SU-DHL-6 (cell line): ENCODE data around the gene LASP1NB.

Experiments
- H2AFZ ChIP-seq: fragments of 200-600 bp; sonication (generic); 2 replicates; pipeline ENCODE4 v1.6.1; 2014; ENCODE audit warnings: low read depth, mild to moderate bottlenecking, moderate library complexity, mixed read lengths, antibody characterized with exemption, low read length; ENCODE audit not compliant: severe bottlenecking
- H3F3A ChIP-seq: fragments of 200-600 bp; shearing (Covaris generic); 2 replicates; pipeline ENCODE4 v1.6.0; 2016; ENCODE audit warnings: antibody characterized with exemption, mild to moderate bottlenecking; ENCODE audit not compliant: insufficient read depth
- H3K27ac ChIP-seq: fragments of 200-600 bp; sonication (generic); 2 replicates; pipeline ENCODE4 v1.5.1; 2016; ENCODE audit warnings: low read depth, mild to moderate bottlenecking, low read length, moderate library complexity, mixed read lengths
- H3K27me3 ChIP-seq: fragments of 200-600 bp; sonication (generic), shearing (Covaris generic); 2 replicates; pipeline ENCODE4 v1.6.0; 2014; ENCODE audit warnings: mild to moderate bottlenecking, low read length
- H3K36me3 ChIP-seq: fragments of 200-600 bp; sonication (generic); 2 replicates; pipeline ENCODE4 v1.6.1; 2014; ENCODE audit warnings: mild to moderate bottlenecking, low read length, mixed read lengths
- H3K4me2 ChIP-seq: fragments of 300-600, 200-600 bp; shearing (Covaris generic), sonication (generic); 2 replicates; pipeline ENCODE4 v1.6.0; 2014; ENCODE audit warnings: low read length, low read depth, mild to moderate bottlenecking; ENCODE audit not compliant: poor library complexity, severe bottlenecking
- H3K4me3 ChIP-seq: fragments of 200-600 bp; sonication (generic); 2 replicates; pipeline ENCODE4 v1.5.1; 2014; ENCODE audit warnings: antibody characterized with exemption, low read length, mild to moderate bottlenecking, mixed read lengths; ENCODE audit not compliant: insufficient read depth, poor library complexity, severe bottlenecking
- H3K79me2 ChIP-seq: fragments of 200-600 bp; sonication (generic); 2 replicates; pipeline ENCODE4 v1.6.1; 2014; ENCODE audit warnings: mild to moderate bottlenecking, low read length, moderate library complexity; ENCODE audit not compliant: insufficient read depth
- H3K9ac ChIP-seq: fragments of 200-600 bp; sonication (generic); 2 replicates; pipeline ENCODE4 v1.7.0; 2014; ENCODE audit warnings: mild to moderate bottlenecking, low read length
- H3K9me2 ChIP-seq: fragments of 200-600 bp; sonication (generic); replicated peaks from 2 replicates; pipeline ENCODE4 v1.6.1; 2014; ENCODE audit warnings: low read length; ENCODE audit not compliant: insufficient read depth
- H3K9me3 ChIP-seq: fragments of 200-600 bp; sonication (generic); 2 replicates; pipeline ENCODE4 v1.6.1; 2014; ENCODE audit warnings: low read length, mixed read lengths; ENCODE audit not compliant: insufficient read depth
- H4K20me1 ChIP-seq: fragments of 200-600 bp; sonication (generic); 2 replicates; pipeline ENCODE4 v1.6.1; 2014; ENCODE audit warnings: low read depth, mild to moderate bottlenecking, antibody characterized with exemption, low read length, moderate library complexity, mixed read lengths
- CTCF ChIP-seq: fragments of 200-600 bp; sonication (generic); IDR thresholded peaks from one replicate; pipeline ENCODE4 v1.5.1; 2017; ENCODE audit warnings: antibody characterized with exemption, mild to moderate bottlenecking, low read length, moderate library complexity; ENCODE audit not compliant: insufficient read depth, poor library complexity, severe bottlenecking
- EZH2phosphoT487 ChIP-seq: fragments of 200-600 bp; sonication (generic), shearing (Covaris generic); conservative IDR thresholded peaks from 2 replicates; pipeline ENCODE4 v1.6.1; 2018; ENCODE audit warnings: mild to moderate bottlenecking, antibody characterized with exemption, low read length, moderate library complexity, mixed read lengths

The LASP1NB gene

GRCh38 chr17:38912221-38912813, 13.1 kb upstream of the LASP1NB start:
- H3K9me3 ChIP-seq: no peaks in the 10 kb centered on the region
- no peaks in the 10 kb centered on the region for H3K79me2 ChIP-seq
- TF ChIP-seq CTCF (no peak), EZH2phosphoT487 (no peak)
- H3K4me3 ChIP-seq: no peak overlapping the region
- no peak overlapping the region for H3K4me2 ChIP-seq
- no peaks in the 10 kb centered on the region for H3K36me3 ChIP-seq
- no peaks in the 10 kb centered on the region for H3K9me2 ChIP-seq
- H3K27ac ChIP-seq: no peak overlapping the region
- H3K27me3 ChIP-seq: no peaks in the 10 kb centered on the region
- no peaks in the 10 kb centered on the region for H3F3A ChIP-seq
- no peak overlapping the region for H3K9ac ChIP-seq
- no peak overlapping the region for H2AFZ ChIP-seq
- H4K20me1 ChIP-seq: no peaks in the 10 kb centered on the region

GRCh38 chr17:38914741-38915638, 10.4 kb upstream of the LASP1NB start:
- Histone ChIP-seq H3K4me3 (no peak overlapping the region), H3K27me3 (no peaks in the 10 kb centered on the region), H3F3A (no peaks in the 10 kb centered on the region), H2AFZ (no peak overlapping the region), H3K9me3 (no peaks in the 10 kb centered on the region), H4K20me1 (no peaks in the 10 kb centered on the region), H3K79me2 (no peaks in the 10 kb centered on the region), H3K9me2 (no peaks in the 10 kb centered on the region), H3K27ac (no peak overlapping the region), H3K4me2 (no peak overlapping the region), H3K36me3 (no peaks in the 10 kb centered on the region), H3K9ac (no peak overlapping the region)
- TF ChIP-seq EZH2phosphoT487 (no peak), CTCF (no peak)

- Histone ChIP-seq H3K27ac (no peak overlapping the region), H3K79me2 (no peaks in the 10 kb centered on the region), H3K9me2 (no peaks in the 10 kb centered on the region), H3K4me2 (no peak overlapping the region), H4K20me1 (no peaks in the 10 kb centered on the region), H3K27me3 (no peaks in the 10 kb centered on the region), H2AFZ (no peak overlapping the region), H3K9ac (no peak overlapping the region), H3K36me3 (no peaks in the 10 kb centered on the region), H3F3A (no peaks in the 10 kb centered on the region), H3K9me3 (no peaks in the 10 kb centered on the region), H3K4me3 (no peak overlapping the region)
- no peak for TF ChIP-seq EZH2phosphoT487
- no peak for TF ChIP-seq CTCF
Measured at GRCh38 chr17:38915639-38915995, 9.8 kb upstream of the LASP1NB start.
